Measurements from ENCODE around the gene SLC14A1. TPM values are rescaled to one million over a fixed set of nuclear protein-coding genes. Genes with fewer than 3 reads are reported as not detected.
A peak's percentile ranks its signal among the peaks of the same experiment; 100 is the strongest.

SLC14A1 gene
- total RNA-seq, 4 donors from 2014 or later, result 1.2 to 15.1 (median 8.2) TPM

GRCh38 chr18:45715212-45715780 is 8.7 kb upstream of the SLC14A1 start:
- no peak for TF ChIP-seq CTCF (IDR thresholded peaks at IDR 0.05)
- ATAC-seq (ENCODE audit: low FRiP score), result no peak
- no peak for DNase-seq (ENCODE audit: low spot score)

GRCh38 chr18:45719106-45719505 is 4.9 kb upstream of the SLC14A1 start:
- no peak for TF ChIP-seq CTCF (IDR thresholded peaks at IDR 0.05)
- ATAC-seq (ENCODE audit: low FRiP score), result no peak

GRCh38 chr18:45722899-45723298 is 1.1 kb upstream of the SLC14A1 start:
- ATAC-seq (ENCODE audit: low FRiP score) (peak; percentile 77), DNase-seq (ENCODE audit: low spot score) (peak; percentile 54)
- peak in 1 of 3 donors; percentile 35 for TF ChIP-seq CTCF (IDR thresholded peaks at IDR 0.05)

More at GRCh38 chr18:45719106-45719505, 4.9 kb upstream of the SLC14A1 start:
- no peak for DNase-seq (ENCODE audit: low spot score)

GRCh38 chr18:45724601-45725000 is 620 bp downstream of the SLC14A1 start:
- no peak for TF ChIP-seq CTCF (IDR thresholded peaks at IDR 0.05)
- ATAC-seq (ENCODE audit: low FRiP score) (no peak), DNase-seq (ENCODE audit: low spot score) (no peak)

GRCh38 chr18:45725336-45725735 is 1.4 kb downstream of the SLC14A1 start:
- DNase-seq (ENCODE audit: low spot score), result no peak
- no peak for ATAC-seq (ENCODE audit: low FRiP score)
- TF ChIP-seq CTCF (IDR thresholded peaks at IDR 0.05), result no peak

GRCh38 chr18:45726603-45727002 is 2.6 kb downstream of the SLC14A1 start:
- no peak for TF ChIP-seq CTCF (IDR thresholded peaks at IDR 0.05)
- ATAC-seq (ENCODE audit: low FRiP score), result no peak
- DNase-seq (ENCODE audit: low spot score), result no peak

- no peak for TF ChIP-seq CTCF (IDR thresholded peaks at IDR 0.05)
- no peak for DNase-seq (ENCODE audit: low spot score)
These were observed 3.1 kb downstream of the SLC14A1 start for GRCh38 chr18:45727068-45727467.

More at GRCh38 chr18:45727068-45727467, 3.1 kb downstream of the SLC14A1 start:
- ATAC-seq (ENCODE audit: low FRiP score), result no peak
